Measurements from ENCODE around the gene FREM1.

FREM1 gene

DNA sequence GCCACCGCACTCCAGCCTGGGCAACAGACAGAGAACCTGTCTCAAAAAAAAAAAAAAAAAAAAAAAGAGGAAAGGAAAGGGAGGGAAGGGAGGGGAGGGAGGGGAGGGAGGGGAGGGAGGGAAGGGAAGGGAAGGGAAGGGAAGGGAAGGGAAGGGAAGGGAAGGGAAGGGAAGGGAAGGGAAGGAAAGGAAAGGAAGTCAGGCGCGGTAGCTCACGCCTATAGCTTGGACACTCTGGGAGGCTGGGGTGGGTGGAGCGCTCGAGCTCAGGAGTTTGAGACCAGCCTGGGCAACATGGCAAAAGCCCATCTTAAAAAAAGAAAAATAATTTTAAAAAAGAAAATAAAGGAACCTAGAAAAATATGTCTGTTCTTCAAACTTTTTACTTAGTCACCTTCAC, 131.7 kb downstream of the FREM1 start (continued):
- TF ChIP-seq, protein P1, sequence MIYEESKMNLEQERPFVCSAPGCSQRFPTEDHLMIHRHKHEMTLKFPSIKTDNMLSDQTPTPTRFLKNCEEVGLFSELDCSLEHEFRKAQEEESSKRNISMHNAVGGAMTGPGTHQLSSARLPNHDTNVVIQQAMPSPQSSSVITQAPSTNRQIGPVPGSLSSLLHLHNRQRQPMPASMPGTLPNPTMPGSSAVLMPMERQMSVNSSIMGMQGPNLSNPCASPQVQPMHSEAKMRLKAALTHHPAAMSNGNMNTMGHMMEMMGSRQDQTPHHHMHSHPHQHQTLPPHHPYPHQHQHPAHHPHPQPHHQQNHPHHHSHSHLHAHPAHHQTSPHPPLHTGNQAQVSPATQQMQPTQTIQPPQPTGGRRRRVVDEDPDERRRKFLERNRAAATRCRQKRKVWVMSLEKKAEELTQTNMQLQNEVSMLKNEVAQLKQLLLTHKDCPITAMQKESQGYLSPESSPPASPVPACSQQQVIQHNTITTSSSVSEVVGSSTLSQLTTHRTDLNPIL (CRISPR knock-in tag; IDR thresholded peaks at IDR 0.05; ENCODE audit: low read depth) = no peak
- TF ChIP-seq, protein P2, sequence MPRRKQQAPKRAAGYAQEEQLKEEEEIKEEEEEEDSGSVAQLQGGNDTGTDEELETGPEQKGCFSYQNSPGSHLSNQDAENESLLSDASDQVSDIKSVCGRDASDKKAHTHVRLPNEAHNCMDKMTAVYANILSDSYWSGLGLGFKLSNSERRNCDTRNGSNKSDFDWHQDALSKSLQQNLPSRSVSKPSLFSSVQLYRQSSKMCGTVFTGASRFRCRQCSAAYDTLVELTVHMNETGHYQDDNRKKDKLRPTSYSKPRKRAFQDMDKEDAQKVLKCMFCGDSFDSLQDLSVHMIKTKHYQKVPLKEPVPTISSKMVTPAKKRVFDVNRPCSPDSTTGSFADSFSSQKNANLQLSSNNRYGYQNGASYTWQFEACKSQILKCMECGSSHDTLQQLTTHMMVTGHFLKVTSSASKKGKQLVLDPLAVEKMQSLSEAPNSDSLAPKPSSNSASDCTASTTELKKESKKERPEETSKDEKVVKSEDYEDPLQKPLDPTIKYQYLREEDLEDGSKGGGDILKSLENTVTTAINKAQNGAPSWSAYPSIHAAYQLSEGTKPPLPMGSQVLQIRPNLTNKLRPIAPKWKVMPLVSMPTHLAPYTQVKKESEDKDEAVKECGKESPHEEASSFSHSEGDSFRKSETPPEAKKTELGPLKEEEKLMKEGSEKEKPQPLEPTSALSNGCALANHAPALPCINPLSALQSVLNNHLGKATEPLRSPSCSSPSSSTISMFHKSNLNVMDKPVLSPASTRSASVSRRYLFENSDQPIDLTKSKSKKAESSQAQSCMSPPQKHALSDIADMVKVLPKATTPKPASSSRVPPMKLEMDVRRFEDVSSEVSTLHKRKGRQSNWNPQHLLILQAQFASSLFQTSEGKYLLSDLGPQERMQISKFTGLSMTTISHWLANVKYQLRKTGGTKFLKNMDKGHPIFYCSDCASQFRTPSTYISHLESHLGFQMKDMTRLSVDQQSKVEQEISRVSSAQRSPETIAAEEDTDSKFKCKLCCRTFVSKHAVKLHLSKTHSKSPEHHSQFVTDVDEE (CRISPR knock-in tag; IDR thresholded peaks at IDR 0.05) = no peak

DNA sequence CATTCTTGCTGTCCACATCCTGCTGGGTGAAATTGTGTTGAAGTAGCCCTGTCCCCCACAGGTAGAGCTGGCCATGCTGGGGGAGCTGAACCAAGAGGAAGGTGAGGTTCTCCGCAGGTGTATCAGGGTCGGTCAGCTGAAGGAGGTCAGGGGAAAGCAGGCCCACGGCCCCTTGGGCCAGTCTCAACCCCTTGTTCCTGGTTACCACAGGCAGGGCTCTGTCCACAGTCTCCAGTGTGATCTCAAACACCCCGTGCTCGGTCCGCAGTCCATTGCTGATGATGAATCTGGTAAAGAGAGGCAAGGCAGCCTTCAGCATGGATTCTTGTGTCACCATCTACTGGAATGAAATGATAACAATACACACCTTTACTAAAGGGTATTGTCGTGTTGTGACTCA, 134.3 kb downstream of the FREM1 start:
- no peak for TF ChIP-seq GLIS3 (CRISPR knock-in tag; IDR thresholded peaks at IDR 0.05)
- TF ChIP-seq ZNF8 (CRISPR knock-in tag; IDR thresholded peaks at IDR 0.05) = no peak
- no peak for TF ChIP-seq ZFP30 (CRISPR knock-in tag; IDR thresholded peaks at IDR 0.05)
- no peak for TF ChIP-seq SNAI2 (CRISPR knock-in tag; IDR thresholded peaks at IDR 0.05)
- TF ChIP-seq ZFP3 (CRISPR knock-in tag; IDR thresholded peaks at IDR 0.05) = no peak
- no peak for TF ChIP-seq BACH2 (CRISPR knock-in tag; IDR thresholded peaks at IDR 0.05; ENCODE audit: borderline replicate concordance)
- TF ChIP-seq, protein P3, sequence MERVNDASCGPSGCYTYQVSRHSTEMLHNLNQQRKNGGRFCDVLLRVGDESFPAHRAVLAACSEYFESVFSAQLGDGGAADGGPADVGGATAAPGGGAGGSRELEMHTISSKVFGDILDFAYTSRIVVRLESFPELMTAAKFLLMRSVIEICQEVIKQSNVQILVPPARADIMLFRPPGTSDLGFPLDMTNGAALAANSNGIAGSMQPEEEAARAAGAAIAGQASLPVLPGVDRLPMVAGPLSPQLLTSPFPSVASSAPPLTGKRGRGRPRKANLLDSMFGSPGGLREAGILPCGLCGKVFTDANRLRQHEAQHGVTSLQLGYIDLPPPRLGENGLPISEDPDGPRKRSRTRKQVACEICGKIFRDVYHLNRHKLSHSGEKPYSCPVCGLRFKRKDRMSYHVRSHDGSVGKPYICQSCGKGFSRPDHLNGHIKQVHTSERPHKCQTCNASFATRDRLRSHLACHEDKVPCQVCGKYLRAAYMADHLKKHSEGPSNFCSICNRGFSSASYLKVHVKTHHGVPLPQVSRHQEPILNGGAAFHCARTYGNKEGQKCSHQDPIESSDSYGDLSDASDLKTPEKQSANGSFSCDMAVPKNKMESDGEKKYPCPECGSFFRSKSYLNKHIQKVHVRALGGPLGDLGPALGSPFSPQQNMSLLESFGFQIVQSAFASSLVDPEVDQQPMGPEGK (CRISPR knock-in tag; IDR thresholded peaks at IDR 0.05; ENCODE audit: borderline replicate concordance) = no peak
- TF ChIP-seq, protein P1 (CRISPR knock-in tag; IDR thresholded peaks at IDR 0.05; ENCODE audit: low read depth) = no peak
- TF ChIP-seq ZNF565 (CRISPR knock-in tag; conservative IDR thresholded peaks at IDR 0.05; ENCODE audit: low read depth) = no peak
- TF ChIP-seq CSDC2 (CRISPR knock-in tag; IDR thresholded peaks at IDR 0.05) = no peak
- TF ChIP-seq, protein P4, sequence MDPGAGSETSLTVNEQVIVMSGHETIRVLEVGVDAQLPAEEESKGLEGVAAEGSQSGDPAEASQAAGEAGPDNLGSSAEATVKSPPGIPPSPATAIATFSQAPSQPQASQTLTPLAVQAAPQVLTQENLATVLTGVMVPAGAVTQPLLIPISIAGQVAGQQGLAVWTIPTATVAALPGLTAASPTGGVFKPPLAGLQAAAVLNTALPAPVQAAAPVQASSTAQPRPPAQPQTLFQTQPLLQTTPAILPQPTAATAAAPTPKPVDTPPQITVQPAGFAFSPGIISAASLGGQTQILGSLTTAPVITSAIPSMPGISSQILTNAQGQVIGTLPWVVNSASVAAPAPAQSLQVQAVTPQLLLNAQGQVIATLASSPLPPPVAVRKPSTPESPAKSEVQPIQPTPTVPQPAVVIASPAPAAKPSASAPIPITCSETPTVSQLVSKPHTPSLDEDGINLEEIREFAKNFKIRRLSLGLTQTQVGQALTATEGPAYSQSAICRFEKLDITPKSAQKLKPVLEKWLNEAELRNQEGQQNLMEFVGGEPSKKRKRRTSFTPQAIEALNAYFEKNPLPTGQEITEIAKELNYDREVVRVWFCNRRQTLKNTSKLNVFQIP (CRISPR knock-in tag; IDR thresholded peaks at IDR 0.05; ENCODE audit: borderline replicate concordance, low read depth) = no peak
- TF ChIP-seq, protein P2 (CRISPR knock-in tag; IDR thresholded peaks at IDR 0.05) = no peak
- no peak for TF ChIP-seq ARNTL (CRISPR knock-in tag; IDR thresholded peaks at IDR 0.05; ENCODE audit: borderline replicate concordance, low read depth)
- TF ChIP-seq ISL1 (CRISPR knock-in tag; IDR thresholded peaks at IDR 0.05) = no peak
- no peak for TF ChIP-seq ESRRG (CRISPR knock-in tag; IDR thresholded peaks at IDR 0.05)
- TF ChIP-seq RARB (CRISPR knock-in tag; IDR thresholded peaks at IDR 0.05) = no peak
- TF ChIP-seq, protein P5, sequence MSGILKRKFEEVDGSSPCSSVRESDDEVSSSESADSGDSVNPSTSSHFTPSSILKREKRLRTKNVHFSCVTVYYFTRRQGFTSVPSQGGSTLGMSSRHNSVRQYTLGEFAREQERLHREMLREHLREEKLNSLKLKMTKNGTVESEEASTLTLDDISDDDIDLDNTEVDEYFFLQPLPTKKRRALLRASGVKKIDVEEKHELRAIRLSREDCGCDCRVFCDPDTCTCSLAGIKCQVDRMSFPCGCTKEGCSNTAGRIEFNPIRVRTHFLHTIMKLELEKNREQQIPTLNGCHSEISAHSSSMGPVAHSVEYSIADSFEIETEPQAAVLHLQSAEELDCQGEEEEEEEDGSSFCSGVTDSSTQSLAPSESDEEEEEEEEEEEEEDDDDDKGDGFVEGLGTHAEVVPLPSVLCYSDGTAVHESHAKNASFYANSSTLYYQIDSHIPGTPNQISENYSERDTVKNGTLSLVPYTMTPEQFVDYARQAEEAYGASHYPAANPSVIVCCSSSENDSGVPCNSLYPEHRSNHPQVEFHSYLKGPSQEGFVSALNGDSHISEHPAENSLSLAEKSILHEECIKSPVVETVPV (CRISPR knock-in tag; IDR thresholded peaks at IDR 0.05) = no peak
- TF ChIP-seq OSR1 (CRISPR knock-in tag; IDR thresholded peaks at IDR 0.05) = no peak
- TF ChIP-seq ZNF70 (CRISPR knock-in tag; IDR thresholded peaks at IDR 0.05) = no peak
- no peak for ATAC-seq

Data from SK-N-SH treated with all-trans-retinoic acid at 6 μM for 48 hours (cell line).